ENCODE data around the gene MRTFB. TPM values are rescaled to one million over a fixed set of nuclear protein-coding genes. Genes with fewer than 3 reads are reported as not detected.

The MRTFB gene
- total RNA-seq, 4 donors from 2014 or later, result 17.1 to 77.8 (median 21.9) TPM

DNA sequence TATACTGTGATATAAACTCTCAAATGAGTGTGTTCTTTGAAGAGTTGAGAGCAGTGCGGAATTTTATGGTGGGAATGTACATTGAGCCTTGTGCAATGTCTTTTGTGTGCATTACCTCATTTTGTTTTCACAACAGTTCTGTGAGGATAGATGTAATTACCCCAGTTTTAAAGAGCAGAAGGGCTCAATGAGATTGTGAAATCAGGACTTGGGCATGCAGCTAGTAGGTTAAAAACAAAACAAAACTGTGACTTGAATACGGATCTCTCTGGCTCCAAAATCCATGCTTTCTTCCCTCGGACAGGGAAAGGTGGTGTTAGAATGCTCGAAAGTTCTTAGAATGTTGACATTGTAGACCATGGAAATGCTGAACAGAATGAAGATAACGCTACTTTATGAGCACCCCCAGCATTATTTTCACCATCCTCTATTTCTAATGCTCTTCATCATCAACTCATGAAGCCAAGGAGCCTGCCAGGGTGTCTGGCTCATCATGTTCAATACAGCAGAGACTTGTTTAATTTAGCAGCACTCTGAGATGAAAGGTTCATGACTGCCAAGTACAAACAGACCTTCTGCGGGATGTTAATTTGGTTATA is 17.1 kb downstream of the MRTFB start:
- WGBS, 2 donors, result 22 to 38% methylated on average over 6 of the region's 6 CpGs
- H3K9me3 ChIP-seq, result no peaks in the 10 kb centered on the region
- TF ChIP-seq, protein P1, sequence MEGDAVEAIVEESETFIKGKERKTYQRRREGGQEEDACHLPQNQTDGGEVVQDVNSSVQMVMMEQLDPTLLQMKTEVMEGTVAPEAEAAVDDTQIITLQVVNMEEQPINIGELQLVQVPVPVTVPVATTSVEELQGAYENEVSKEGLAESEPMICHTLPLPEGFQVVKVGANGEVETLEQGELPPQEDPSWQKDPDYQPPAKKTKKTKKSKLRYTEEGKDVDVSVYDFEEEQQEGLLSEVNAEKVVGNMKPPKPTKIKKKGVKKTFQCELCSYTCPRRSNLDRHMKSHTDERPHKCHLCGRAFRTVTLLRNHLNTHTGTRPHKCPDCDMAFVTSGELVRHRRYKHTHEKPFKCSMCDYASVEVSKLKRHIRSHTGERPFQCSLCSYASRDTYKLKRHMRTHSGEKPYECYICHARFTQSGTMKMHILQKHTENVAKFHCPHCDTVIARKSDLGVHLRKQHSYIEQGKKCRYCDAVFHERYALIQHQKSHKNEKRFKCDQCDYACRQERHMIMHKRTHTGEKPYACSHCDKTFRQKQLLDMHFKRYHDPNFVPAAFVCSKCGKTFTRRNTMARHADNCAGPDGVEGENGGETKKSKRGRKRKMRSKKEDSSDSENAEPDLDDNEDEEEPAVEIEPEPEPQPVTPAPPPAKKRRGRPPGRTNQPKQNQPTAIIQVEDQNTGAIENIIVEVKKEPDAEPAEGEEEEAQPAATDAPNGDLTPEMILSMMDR (IDR thresholded peaks at IDR 0.05), result no peak
- no peak for TF ChIP-seq POLR2A (IDR thresholded peaks at IDR 0.05)
- H3K36me3 ChIP-seq, result peaks cover 0 to 15% (median 0%) of the 10 kb centered on the region in 3 donors
- no peaks in the 10 kb centered on the region for H3K27me3 ChIP-seq
- H3K4me1 ChIP-seq, result peaks cover 12 to 75% (median 41%) of the 10 kb centered on the region in 3 donors
- peak overlapping the region in 1 of 4 donors; percentile 42 for H3K4me3 ChIP-seq
- intact Hi-C loops (cut with DNase I), result no loop called here
- peak overlapping the region in 3 of 4 donors; percentile 43 to 71 (median 69) for H3K27ac ChIP-seq
- no peak for DNase-seq

DNA sequence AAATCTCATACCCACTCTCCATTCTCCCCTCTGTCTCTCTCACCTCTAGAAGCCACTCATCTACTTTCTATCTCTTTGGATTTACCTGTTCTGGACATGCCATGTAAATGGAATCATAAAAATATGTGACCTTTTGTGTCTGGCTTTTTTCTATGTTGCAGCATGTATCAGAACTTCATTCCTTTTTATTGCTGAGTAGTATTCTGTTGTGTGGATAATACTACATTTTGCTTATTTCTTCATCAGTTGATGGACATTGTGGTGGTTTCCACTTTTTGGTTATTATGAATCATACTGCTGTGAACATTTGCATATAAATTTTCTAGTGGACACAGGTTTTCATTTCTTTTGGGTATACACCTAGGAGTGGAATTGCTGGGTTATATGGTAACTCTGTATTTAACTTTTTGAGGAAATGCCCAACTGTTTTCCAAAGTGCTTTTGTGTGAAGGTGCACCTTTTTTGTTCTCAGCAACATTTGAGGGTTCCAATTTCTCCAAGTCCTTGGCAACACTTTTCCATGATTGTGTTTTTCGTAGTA is 18.2 kb downstream of the MRTFB start:
- intact Hi-C loops (cut with DNase I), result no loop called here
- no peak for TF ChIP-seq POLR2A (IDR thresholded peaks at IDR 0.05)
- TF ChIP-seq, protein P1 (IDR thresholded peaks at IDR 0.05), result no peak
- 84 to 93% methylated on average over 1 of the region's 1 CpG for WGBS, 2 donors
- H3K4me3 ChIP-seq, result no peak overlapping the region
- no peaks in the 10 kb centered on the region for H3K27me3 ChIP-seq
- no peaks in the 10 kb centered on the region for H3K9me3 ChIP-seq
- H3K4me1 ChIP-seq, result peaks cover 12 to 86% (median 41%) of the 10 kb centered on the region in 3 donors
- H3K36me3 ChIP-seq, result peaks cover 0 to 4% (median 0%) of the 10 kb centered on the region in 3 donors
- H3K27ac ChIP-seq, result peak overlapping the region in 3 of 4 donors; percentile 43 to 71 (median 69)
- no peak for DNase-seq

DNA sequence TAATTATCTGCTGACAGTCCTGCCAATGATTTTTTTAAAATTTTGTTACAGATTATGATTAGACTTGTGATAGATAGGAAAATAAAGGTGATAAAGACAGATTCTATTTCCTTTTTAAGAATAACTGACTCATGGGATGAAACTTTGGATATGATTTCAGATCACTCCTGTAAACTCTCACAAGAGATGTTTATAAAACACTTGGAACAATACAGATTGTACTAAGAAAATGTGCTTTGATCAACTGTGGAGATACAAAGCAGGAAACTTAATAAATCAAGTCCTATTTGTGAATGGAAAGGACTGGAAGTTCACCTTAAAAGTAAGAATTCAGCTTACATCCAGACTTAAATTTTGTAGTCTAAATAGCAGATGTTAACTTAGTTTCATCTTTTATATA is 21.4 kb downstream of the MRTFB start:
- no peaks in the 10 kb centered on the region for H3K36me3 ChIP-seq
- H3K27ac ChIP-seq, result peak overlapping the region in 2 of 4 donors; percentile 48 to 59
- H3K27me3 ChIP-seq, result no peaks in the 10 kb centered on the region
- intact Hi-C loops (cut with DNase I), result no loop called here
- no peak overlapping the region for H3K4me3 ChIP-seq
- no peaks in the 10 kb centered on the region for H3K9me3 ChIP-seq
- no peak for DNase-seq
- H3K4me1 ChIP-seq, result peaks cover 21 to 100% (median 52%) of the 10 kb centered on the region in 3 donors
- TF ChIP-seq, protein P1 (IDR thresholded peaks at IDR 0.05), result no peak
- no peak for TF ChIP-seq POLR2A (IDR thresholded peaks at IDR 0.05)

DNA sequence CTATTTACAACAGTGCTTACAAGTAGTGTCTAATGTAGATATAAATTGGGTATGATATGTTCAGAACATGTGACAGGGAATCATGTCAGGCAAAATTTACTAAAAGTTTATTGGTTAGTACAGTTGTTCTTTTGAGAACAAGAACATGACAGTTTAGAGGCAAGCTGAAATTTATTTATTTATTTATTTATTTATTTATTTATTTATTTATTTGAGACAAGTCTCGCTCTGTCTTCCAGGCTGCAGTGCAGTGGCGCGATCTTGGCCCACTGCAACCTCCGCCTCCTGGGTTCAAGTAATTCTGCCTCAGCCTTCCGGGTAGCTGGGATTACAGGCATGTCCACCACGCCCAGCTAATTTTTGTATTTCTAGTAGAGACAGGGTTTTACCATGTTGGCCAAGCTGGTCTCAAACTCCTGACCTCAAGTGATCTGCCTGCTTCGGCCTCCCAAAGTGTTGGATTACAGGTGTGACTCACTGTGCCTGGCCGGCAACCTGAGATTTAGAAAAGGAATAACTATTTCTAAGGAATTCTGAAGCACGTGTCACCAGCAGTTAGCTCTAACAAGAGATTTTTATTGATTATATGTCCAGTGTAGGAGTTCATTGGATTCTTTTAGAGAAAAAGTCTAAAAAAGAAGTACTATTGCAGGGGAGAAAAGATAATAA is 24.9 kb downstream of the MRTFB start:
- Histone ChIP-seq H3K9me3 (no peaks in the 10 kb centered on the region), H3K36me3 (no peaks in the 10 kb centered on the region), H3K4me3 (no peak overlapping the region), H3K27me3 (no peaks in the 10 kb centered on the region), H3K27ac (peak overlapping the region; percentile 11 to 72 (median 46)), H3K4me1 (peaks cover 15 to 92% (median 43%) of the 10 kb centered on the region in 3 donors)
- TF ChIP-seq POLR2A (IDR thresholded peaks at IDR 0.05), result no peak
- intact Hi-C loops (cut with DNase I), result no loop called here
- 65 to 77% methylated on average over 9 of the region's 9 CpGs for WGBS, 2 donors
- no peak for DNase-seq

DNA sequence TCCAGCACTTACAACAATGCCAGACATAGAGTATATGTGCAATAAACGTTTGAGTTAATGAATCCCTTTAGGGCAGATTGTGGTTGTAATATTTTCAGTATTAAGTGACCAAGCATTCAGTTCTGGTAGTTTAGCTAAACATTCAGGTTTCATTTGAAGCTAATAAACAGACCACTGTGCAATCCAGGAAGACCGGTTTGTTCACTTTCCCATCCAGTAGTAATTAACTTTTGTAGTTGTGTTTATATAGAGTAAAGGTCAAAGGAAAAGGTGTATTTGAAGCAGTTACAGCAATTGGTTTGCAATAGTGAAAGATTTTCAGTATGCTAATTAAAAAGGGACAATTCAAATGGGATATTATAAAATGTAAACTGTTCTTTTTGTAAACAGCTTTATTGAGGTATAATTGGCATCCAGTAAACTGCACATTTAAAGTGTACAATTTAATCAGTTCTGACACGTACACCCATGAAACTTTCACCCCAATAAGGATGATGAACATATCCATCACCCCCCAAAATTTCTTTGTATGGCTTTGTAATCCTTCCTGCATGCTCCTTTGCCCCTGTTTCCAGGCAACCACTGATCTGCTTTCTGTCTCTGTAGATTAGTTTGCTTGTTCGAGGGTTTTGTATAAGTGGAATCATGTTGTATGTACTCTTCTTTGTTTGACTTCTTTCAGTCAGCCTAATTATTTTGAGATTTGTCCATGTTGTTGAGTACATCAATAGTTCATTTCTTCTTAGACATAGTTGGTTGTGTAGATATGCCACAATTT is 26.3 kb downstream of the MRTFB start:
- Histone ChIP-seq H3K27ac (peak overlapping the region; percentile 14 to 72 (median 60)), H3K27me3 (no peaks in the 10 kb centered on the region), H3K9me3 (no peaks in the 10 kb centered on the region), H3K36me3 (no peaks in the 10 kb centered on the region), H3K4me1 (peaks cover 15 to 92% (median 47%) of the 10 kb centered on the region in 3 donors), H3K4me3 (peak overlapping the region in 2 of 4 donors; percentile 8 to 22)
- TF ChIP-seq, protein P1 (IDR thresholded peaks at IDR 0.05), result no peak
- no peak for TF ChIP-seq POLR2A (IDR thresholded peaks at IDR 0.05)
- intact Hi-C loops (cut with DNase I), result no loop called here
- no peak for DNase-seq
- 25 to 36% methylated on average over 4 of the region's 4 CpGs for WGBS, 2 donors
